Testis (tissue), 3 donors: ENCODE results near the gene FARP2. TPM values are rescaled to one million over a fixed set of nuclear protein-coding genes. Genes with fewer than 3 reads are reported as not detected.

Source experiments
- DNase-seq: peaks from one replicate; pipeline ENCODE4 v3.0.0-alpha.2; 2019
- H3K27ac ChIP-seq, 2 donors: fragments of 200-600 bp; sonication (generic); one replicate each; pipeline ENCODE4 v1.5.1; 2019
- H3K27me3 ChIP-seq: fragments of 200-600 bp; sonication (generic); one replicate; pipeline ENCODE4 v1.5.1; 2019
- H3K36me3 ChIP-seq: fragments of 200-600 bp; sonication (generic); one replicate; pipeline ENCODE4 v1.5.1; 2017; ENCODE audit warnings: low read depth; ENCODE audit errors: missing control alignments
- H3K4me1 ChIP-seq: fragments of 200-600 bp; sonication (generic); one replicate; pipeline ENCODE4 v1.5.1; 2019
- H3K4me3 ChIP-seq, 2 donors: fragments of 200-600 bp; sonication (generic); one replicate each; pipeline ENCODE4 v1.5.1; 2017 to 2019
- H3K9me3 ChIP-seq: fragments of 200-600 bp; sonication (generic); one replicate; pipeline ENCODE4 v1.5.1; 2017
- CTCF ChIP-seq, 3 experiments: fragments of 450-650 bp in 2 of 3; fragments of 200-600 bp in 1 of 3; sonication (generic) in 1 of 3; IDR thresholded peaks; one replicate each; pipeline ENCODE4 v1.5.1; 2016 to 2019; ENCODE audit warnings: antibody characterized with exemption in 3 of 3, mild to moderate bottlenecking in 2 of 3, moderate library complexity in 1 of 3
- POLR2A ChIP-seq: fragments of 450-650 bp; IDR thresholded peaks from one replicate; pipeline ENCODE4 v1.6.1; 2017; ENCODE audit warnings: antibody characterized with exemption, mild to moderate bottlenecking, moderate library complexity
- WGBS, 2 donors: methylation state at CpG; one replicate each; pipeline ENCODE4 v1.1.5; 2018; 5-methylcytosine and 5-hydroxymethylcytosine counted together
- intact Hi-C: fragments of 100-400 bp; cut with DNase I; formaldehyde crosslinking; loops from one replicate; pipeline ENCODE4 v1.15.1; 2023; ENCODE audit warnings: low total_unique reads
- polyA plus RNA-seq: library from polyadenylated mRNA; stranded (reverse); fragments of 350-450 nt; fragmentation: Illumina TruSeq; extraction: RNeasy Lipid Tissue Mini Kit (QIAGEN cat#74804); gene quantifications from one replicate; pipeline ENCODE4 v1.2.3, GENCODE V29; 2014; ENCODE audit warnings: low read depth, low replicate concordance; ENCODE audit not compliant: insufficient read depth
- total RNA-seq, 2 donors: library from RNA; depleted of rRNA; stranded (reverse); fragments of >200 nt; gene quantifications; one replicate each; pipeline ENCODE4 v1.2.3, GENCODE V29; 2016

The FARP2 gene
- total and polyA plus RNA-seq, 3 donors from 2014 or later, result 69.8 to 145 (median 78.1) TPM

- WGBS, 2 donors, result 86 to 88% methylated on average over 14 to 20 of the region's 20 CpGs
- Histone ChIP-seq H3K27ac (no peak overlapping the region), H3K4me3 (no peak overlapping the region), H3K4me1 (no peaks in the 10 kb centered on the region), H3K27me3 (no peaks in the 10 kb centered on the region), H3K9me3 (no peaks in the 10 kb centered on the region), H3K36me3 (no peaks in the 10 kb centered on the region)
- TF ChIP-seq POLR2A (no peak), CTCF (IDR thresholded peaks at IDR 0.05) (no peak)
- intact Hi-C loops, result no loop called here
- no peak for DNase-seq
Measured at GRCh38 chr2:241482126-241482955, 126.3 kb downstream of the FARP2 start.

- H3K4me1 ChIP-seq, result no peaks in the 10 kb centered on the region
- H3K27me3 ChIP-seq, result no peaks in the 10 kb centered on the region
- intact Hi-C loops, result no loop called here
- H3K4me3 ChIP-seq, result no peak overlapping the region
- 92 to 94% methylated on average over 4 to 9 of the region's 9 CpGs for WGBS, 2 donors
- H3K36me3 ChIP-seq, result no peaks in the 10 kb centered on the region
- TF ChIP-seq CTCF (IDR thresholded peaks at IDR 0.05) (no peak), POLR2A (no peak)
- H3K9me3 ChIP-seq, result no peaks in the 10 kb centered on the region
- no peak overlapping the region for H3K27ac ChIP-seq
- no peak for DNase-seq
Measured at GRCh38 chr2:241483305-241483704, 127.2 kb downstream of the FARP2 start.

GRCh38 chr2:241485172-241485911 is 129.3 kb downstream of the FARP2 start:
- no peaks in the 10 kb centered on the region for H3K9me3 ChIP-seq
- 87 to 93% methylated on average over 1 of the region's 1 CpG for WGBS, 2 donors
- no peaks in the 10 kb centered on the region for H3K36me3 ChIP-seq
- intact Hi-C loops, result no loop called here
- TF ChIP-seq POLR2A (no peak), CTCF (IDR thresholded peaks at IDR 0.05) (no peak)
- no peaks in the 10 kb centered on the region for H3K4me1 ChIP-seq
- H3K4me3 ChIP-seq, result no peak overlapping the region
- DNase-seq, result no peak
- no peak overlapping the region for H3K27ac ChIP-seq
- no peaks in the 10 kb centered on the region for H3K27me3 ChIP-seq

- Histone ChIP-seq H3K27ac (no peak overlapping the region), H3K9me3 (no peaks in the 10 kb centered on the region), H3K4me3 (no peak overlapping the region), H3K4me1 (no peaks in the 10 kb centered on the region), H3K36me3 (no peaks in the 10 kb centered on the region), H3K27me3 (no peaks in the 10 kb centered on the region)
- TF ChIP-seq POLR2A, result no peak
- TF ChIP-seq CTCF (IDR thresholded peaks at IDR 0.05), result no peak
- intact Hi-C loops, result no loop called here
- DNase-seq, result no peak
- WGBS, 2 donors, result 86 to 89% methylated on average over 3 of the region's 3 CpGs
Measured at GRCh38 chr2:241489088-241489487, 133.0 kb downstream of the FARP2 start.
